HG02938 (cell line): ENCODE data around the gene GPR39.

Experiments
- ATAC-seq: cut with Tn5 transposase; IDR thresholded peaks from one replicate; pipeline ENCODE4 v1.9.1; 2021; ENCODE audit warnings: mild to moderate bottlenecking, moderate library complexity; ENCODE audit not compliant: unreplicated experiment

The GPR39 gene

DNA sequence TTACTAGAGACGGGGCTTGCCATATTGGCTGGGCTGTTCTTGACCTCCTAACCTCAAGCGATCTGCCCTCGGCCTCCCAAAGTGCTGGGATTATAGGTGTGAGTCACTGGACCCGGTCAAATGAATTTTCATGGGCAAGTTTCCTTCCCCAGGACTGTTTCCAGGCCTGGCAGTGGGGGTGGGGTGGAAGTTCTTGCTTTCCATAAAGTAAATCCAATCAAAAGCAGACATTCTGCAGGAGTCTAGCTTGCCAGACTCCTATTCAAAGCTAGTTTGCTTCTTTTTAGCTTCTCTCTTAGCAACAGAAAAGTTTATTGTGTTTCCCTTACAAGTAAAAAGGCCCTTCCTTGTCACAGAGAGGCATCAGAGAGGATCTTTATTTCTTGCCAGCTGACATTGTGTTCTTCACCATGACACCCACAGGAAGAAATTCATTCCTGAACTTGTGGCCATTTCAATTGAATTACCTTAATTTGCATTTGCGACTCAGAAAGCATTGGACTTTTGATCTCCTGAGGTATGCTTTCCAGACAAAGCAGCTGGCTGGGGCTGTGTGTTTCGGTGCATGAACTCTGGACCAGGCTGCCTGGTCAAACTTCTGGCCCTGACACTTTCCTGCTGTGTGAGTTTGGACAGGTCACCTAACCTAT lies 215.5 kb downstream of the GPR39 start:
- ATAC-seq: no peak

DNA sequence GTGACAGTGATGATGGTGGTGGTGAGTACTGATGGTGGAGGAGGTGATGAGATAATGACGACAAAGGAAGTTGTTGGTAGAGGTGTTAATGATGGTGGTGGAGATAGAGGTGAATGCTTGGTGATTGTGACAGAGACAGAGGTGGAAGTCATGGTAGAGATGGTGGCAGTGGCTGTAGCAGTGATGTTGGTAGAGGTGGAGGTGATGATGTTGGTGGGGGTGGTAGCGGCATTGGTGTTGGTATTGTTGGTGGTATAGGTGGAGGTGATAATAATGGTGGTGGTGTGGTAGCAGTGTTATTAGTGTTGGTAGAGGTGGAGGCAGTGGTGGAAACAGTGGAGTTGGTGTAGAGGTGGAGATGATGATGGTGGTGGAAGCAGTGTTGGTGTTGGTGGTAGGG lies 217.0 kb downstream of the GPR39 start:
- ATAC-seq: no peak

DNA sequence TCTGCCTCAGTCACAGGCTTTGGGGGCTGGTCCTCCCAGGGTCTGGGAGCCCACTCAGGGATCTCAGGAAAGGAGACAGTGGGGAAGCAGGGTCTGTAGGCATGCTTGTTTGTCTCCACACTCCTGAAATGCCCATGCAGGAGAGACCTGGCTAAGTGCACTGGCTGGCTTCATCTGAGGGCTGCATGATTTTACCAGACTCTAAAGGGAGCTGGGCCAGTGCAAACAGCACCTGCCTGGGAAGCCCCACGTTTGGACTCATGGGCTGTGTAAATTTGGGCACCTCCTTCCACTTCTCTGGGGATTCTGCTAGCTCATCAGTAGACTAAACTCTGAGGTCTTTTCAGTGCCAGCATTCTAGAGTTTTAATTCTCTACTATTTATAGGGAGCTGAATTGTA lies 219.7 kb downstream of the GPR39 start:
- no peak for ATAC-seq

GRCh38 chr2:132638313-132639040 lies 221.9 kb downstream of the GPR39 start:
- no peak for ATAC-seq

DNA sequence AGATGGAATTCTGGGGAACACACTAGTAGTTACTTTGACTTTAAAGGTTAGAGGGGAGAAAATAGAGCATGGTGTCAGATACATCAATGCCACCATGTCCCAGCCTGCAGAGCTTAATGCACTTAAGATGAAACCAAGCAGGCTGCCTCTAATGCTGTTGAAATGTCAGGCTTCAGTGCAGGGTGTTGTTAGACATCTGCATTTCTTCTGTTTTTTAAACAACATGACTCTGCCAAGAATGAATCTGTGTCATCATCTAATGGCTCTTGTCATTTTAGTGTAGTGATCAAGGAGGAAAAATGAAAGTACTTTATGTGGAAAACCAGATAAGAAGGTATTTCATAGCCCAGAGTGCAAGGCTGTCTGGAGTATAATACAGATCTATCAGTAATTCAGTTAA lies 223.5 kb downstream of the GPR39 start:
- ATAC-seq: no peak

DNA sequence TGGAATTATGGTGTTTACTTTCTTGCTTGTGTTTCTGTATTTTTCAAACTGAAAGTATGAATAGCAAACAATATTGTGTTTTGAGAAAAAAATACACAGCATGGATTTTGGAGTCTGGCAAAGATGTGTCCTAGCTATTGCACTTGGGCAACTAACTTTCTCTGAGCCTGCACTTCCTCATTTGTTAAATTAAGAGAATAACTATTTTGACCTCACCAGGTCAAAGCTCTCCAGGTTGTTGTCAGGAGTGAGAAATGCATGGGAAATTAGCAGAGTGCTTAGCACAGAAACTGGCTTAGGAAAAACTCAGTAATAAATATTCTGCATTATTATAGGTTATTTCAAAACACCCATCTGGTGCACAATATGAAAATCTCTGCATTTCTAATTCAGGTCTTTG lies 225.2 kb downstream of the GPR39 start:
- no peak for ATAC-seq

- ATAC-seq: no peak
These were observed 225.8 kb downstream of the GPR39 start for GRCh38 chr2:132642415-132642814.

DNA sequence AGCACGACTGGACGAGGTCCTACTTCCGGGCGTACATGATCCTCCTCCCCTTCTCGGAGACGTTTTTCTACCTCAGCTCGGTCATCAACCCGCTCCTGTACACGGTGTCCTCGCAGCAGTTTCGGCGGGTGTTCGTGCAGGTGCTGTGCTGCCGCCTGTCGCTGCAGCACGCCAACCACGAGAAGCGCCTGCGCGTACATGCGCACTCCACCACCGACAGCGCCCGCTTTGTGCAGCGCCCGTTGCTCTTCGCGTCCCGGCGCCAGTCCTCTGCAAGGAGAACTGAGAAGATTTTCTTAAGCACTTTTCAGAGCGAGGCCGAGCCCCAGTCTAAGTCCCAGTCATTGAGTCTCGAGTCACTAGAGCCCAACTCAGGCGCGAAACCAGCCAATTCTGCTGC lies 228.6 kb downstream of the GPR39 start:
- no peak for ATAC-seq

GRCh38 chr2:132645722-132646539 lies 229.3 kb downstream of the GPR39 start:
- ATAC-seq: no peak

GRCh38 chr2:132646540-132647108 lies 230.0 kb downstream of the GPR39 start:
- no peak for ATAC-seq

- ATAC-seq: no peak
These were observed 234.8 kb downstream of the GPR39 start for GRCh38 chr2:132651115-132652045.

DNA sequence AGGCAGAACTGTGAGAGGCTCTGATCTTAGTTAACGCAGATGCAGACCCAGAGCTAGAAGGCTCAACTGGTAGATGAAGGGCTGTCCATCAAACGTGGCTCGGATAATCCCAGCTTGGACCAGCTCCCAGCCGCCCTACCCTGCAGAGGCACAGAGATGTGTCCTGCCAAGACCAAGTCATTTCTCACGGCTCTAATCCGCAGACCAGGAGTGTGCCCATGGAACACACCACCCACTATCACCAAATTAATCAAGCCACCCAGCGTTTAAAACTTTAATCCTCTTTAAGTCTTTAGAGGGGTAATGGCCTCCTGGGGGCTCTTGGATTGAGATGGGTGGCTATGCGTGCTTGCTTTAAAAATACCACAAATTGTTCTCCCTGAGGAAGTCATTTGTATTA lies 235.9 kb downstream of the GPR39 start:
- ATAC-seq: no peak

GRCh38 chr2:132654335-132654734 lies 237.7 kb downstream of the GPR39 start:
- ATAC-seq: no peak

DNA sequence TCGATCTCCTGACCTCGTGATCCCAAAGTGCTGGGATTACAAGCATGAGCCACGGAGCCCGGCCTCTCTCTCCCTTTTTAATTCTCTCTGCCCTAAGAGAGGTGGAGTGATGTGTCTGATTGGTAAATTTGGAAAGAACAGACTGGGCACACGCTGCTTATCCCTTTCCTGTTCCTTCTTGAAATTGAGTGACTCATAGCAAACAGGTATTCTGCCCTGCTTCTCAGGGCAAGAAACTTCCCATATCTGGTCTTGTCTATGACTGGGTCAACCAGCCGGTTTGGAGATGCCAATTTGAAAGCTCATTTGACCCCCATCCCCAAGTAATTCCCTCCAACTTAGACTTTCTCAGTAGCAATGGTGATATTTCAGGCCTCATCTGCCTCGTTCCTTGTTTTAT lies 238.4 kb downstream of the GPR39 start:
- no peak for ATAC-seq

DNA sequence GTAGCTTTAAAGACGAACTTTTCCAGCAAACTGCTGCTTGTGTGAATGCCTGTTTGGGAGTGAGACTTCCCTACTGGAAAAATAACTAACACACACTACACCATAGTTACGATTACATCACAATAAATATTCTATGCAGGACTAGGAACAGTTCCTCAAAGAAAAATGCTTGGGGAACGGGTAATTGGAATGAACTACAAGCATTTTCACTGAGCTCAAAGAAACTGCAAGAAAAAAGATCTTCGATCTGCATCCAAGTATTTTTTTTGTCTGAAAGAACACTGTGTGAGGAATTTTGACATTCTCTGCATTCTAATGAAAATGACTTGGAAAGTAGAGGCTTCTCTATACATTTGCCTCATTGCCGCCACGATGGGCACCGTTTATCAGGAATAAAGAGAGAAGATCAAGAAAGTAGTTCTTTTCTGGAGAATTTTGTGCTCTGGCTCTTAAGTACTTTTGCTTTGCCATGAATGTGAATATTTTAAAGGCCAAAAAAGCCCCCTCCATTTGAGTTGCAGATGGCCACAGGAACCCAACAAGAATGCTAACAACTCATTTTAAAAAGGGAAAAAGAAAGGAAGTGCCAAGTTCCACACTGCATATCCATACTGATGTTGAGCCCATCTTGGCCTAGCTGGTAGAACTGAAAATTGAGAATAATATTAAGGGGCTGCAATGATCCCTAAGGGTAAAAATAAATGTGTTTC lies 239.8 kb downstream of the GPR39 start:
- no peak for ATAC-seq

GRCh38 chr2:132659331-132659730 lies 242.7 kb downstream of the GPR39 start:
- no peak for ATAC-seq

DNA sequence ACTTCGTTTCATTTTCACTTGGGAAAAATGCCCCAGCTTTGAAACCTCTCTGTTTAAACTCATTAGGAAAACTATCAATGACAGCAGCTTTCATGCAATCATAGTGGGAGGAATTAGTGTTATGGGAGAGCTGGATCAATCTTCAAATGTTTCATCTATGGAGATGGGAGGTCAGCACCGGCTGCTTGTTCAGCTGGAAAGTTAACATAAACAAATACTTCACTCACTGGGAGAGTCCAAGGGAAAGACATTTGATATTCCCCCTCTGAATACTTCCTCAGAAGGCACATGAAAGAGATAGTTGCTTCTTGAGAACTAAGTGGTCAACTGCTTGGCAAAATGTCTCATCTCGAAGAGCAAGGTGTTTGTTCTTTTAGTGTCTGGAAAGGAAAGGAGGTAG lies 246.1 kb downstream of the GPR39 start:
- ATAC-seq: no peak

DNA sequence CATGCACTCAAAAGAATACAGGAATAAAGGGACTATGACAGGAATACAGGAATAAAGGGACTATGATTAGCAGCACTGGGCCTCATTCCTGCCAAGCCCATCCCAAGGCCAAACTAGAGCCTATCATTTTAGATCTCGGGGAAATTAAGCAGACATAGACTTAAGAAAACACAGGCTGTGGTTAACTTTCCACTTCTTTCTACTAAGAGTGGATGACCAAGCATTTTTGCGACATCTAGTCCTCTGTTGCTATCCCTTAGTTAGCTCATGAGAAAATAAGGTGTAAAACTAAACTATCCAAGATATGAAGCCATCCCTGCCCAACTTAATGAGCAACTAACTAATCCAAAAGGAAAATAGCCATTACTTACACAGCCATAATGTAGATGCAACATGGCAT lies 247.5 kb downstream of the GPR39 start:
- no peak for ATAC-seq

DNA sequence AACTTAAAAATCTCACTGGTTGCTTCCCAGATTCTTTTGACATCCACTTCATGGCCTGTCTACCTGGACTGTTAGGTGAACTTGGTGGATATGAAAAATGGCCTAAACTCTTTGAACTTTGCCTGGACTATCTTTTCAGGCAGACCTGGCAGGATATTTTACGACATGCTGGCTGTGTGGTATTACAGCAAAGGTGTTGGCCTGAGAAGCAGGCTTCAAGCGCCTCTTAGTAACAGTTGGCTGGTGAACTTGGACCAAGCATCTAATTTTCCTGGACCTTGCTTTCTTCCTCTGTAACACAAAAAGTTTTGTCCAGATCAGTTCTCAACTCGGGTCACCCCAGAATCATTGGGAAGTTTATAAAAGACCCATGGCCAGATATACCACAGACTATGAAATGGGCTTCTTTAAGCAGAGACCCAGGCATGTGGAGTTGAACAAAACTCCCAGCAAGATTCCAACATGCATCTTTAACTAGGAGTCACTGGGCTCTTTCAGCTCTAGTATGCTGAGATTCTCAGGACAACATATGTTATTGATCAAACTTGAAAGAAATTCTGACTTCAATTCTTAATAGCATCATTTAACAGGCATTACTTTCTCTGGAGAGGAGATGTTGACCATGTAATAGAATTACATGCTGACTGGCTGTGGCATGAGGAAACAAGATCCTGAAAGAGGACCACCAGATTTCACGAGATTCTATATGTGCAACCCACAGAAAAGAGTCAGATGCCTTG lies 249.0 kb downstream of the GPR39 start:
- ATAC-seq: no peak
